Stimulated activated CD8-positive, alpha-beta memory T cell treated with anti-CD3 and anti-CD28 coated beads, Interleukin-12 subunit alpha, Interleukin-12 subunit beta, amount 100 ng/mL, for 1 hour (primary cell): ENCODE measurements around the gene HSPG2.
"Not testable (repeated sequence)": the region's sequence is repeated elsewhere in the genome, so short reads cannot be mapped to it uniquely, and the experiment has no call there.

ENCODE experiments used
- DNase-seq: peaks from one replicate; pipeline ENCODE4 v3.0.0-alpha.2; 2020; ENCODE audit warnings: low read depth

Gene HSPG2

DNA sequence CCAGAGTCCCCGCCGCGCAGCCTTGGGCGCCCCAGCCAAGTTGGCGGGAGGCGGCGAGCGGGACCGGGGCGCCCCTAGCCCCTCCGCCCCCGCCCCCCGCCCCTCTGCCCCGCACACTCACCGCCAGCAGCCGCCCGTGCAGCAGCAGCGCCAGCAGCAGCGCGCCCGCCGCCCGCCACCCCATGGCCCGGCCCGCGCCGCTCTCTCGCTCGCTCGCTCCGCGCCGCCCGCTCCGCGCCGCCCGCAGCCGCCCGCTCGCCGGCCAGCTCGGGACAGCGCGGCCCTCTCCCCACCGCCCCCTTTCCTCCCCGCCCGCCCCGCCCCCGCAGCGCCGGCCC lies at the start of gene HSPG2:
HSPG2 (minus strand) TSS at position 277 of the 338 bp plus-strand sequence; CDS start at position 184, 93 bp downstream.
- DNase-seq, result no peak

GRCh38 chr1:21986386-21986785 lies 49.3 kb upstream of the HSPG2 start:
- not testable (repeated sequence) for DNase-seq

- DNase-seq, result not testable (repeated sequence)
Measured at GRCh38 chr1:21985893-21986292, 48.8 kb upstream of the HSPG2 start.

DNA sequence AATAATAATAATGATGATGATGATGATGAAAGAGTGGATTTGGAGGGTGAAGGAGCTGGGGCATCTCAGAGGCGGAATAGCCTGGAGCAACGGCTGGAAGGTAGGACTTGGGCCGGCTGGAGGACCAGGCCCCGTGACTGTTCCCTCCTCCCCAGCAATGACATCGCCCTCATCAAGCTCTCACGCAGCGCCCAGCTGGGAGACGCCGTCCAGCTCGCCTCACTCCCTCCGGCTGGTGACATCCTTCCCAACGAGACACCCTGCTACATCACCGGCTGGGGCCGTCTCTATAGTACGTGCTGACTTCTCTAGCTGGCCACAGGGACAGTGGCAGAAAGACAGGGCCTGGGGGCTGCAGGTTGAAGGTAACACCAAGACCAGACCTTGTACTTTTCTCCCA lies 46.4 kb upstream of the HSPG2 start:
- DNase-seq, result not testable (repeated sequence)

- not testable (repeated sequence) for DNase-seq
Measured at GRCh38 chr1:21982122-21982521, 45.0 kb upstream of the HSPG2 start.

- not testable (repeated sequence) for DNase-seq
Measured at GRCh38 chr1:21981253-21981652, 44.1 kb upstream of the HSPG2 start.

DNA sequence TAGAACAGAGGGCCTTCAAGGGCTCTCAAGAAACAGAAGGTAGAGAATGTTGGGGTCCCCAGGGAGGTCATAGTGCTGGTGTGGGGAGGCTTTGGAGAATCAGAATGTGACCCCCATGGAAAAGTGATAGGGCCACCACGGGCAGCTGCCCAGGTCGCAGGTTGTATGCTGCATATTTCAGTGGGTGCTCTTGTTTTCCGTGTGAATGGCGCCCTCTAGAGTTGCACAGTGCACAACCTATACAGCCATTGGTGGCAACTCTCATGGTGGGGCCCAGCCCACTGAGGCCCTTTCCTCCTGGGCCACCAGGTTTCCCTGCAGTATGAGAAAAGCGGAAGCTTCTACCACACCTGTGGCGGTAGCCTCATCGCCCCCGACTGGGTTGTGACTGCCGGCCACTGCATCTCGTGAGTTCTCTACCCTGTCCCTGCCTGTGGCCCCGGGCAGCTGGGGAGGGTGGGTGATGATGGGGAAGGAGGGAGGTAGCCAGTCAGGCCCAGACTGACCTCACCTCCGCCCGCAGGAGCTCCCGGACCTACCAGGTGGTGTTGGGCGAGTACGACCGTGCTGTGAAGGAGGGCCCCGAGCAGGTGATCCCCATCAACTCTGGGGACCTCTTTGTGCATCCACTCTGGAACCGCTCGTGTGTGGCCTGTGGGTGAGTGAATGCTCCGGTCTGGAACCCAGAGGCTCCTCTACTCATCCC lies 43.6 kb upstream of the HSPG2 start:
- DNase-seq, result not testable (repeated sequence)

DNA sequence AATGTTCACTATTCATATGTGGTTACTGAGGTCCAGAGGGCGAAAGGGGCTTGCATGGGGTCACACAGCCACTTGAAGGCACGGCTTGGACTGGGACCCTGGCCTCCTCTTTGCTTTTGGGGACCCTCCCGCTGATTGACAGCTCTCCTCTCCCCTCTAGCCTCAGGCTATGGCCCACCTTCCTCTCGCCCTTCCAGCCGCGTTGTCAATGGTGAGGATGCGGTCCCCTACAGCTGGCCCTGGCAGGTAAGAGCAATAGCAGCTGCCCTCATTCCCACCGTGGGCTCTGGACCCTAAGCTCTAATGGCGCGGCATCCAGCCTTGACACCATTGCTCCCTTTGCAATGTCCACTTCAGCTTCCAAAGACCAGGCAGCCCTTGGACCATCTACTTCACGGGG lies 41.1 kb upstream of the HSPG2 start:
- not testable (repeated sequence) for DNase-seq

DNA sequence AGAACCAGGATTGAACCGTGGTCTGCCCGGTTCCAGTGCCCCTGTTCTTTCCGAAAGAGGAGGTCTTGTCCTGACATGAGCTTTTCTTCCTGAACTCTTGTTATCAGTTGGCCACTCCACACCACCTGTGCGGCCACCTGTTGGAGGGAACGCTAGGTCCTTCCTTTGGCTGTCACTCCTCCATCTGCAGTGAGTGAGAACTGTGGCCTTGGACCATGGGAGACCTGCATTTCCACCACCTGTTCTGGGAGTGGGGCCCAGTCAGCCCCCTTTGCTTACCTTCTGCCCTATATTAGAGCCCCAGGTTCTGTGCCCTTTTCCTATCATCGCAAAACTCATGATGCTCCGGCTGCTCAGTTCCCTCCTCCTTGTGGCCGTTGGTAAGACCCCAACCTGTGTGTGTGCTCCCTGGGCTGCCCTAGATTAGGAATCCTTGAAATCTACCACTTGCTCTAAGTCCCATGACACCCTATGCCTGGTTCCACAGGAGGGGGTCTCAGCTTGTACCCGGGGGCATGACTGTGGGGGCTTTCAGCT lies 39.7 kb upstream of the HSPG2 start, which contains the start of gene CELA3B:
CELA3B (plus strand) TSS at position 320 of the 537 bp plus-strand sequence; CDS start at position 338, 18 bp downstream.
- DNase-seq, result not testable (repeated sequence)

GRCh38 chr1:21975296-21975695 lies 38.2 kb upstream of the HSPG2 start:
- not testable (repeated sequence) for DNase-seq

DNA sequence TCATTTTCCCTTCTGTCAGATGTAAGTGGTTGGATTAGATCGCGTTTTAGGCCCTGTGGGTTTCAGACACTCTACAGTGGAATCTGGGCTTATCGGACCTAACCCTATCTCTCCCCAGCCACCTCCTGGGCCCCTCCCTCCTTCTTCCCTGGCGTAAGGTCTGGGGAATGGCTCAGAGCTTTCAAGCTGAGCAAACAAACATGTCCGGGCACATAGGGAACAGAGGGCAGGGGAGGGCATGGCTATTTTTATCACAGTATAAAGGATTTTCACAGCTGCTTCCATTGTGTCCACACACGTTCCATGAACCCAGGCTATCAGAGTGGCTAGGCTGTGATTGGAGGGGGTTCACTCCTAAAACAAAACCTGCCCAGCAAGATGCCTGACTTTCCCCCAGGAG lies 37.6 kb upstream of the HSPG2 start:
- not testable (repeated sequence) for DNase-seq

GRCh38 chr1:21973948-21974347 lies 36.8 kb upstream of the HSPG2 start:
- not testable (repeated sequence) for DNase-seq

DNA sequence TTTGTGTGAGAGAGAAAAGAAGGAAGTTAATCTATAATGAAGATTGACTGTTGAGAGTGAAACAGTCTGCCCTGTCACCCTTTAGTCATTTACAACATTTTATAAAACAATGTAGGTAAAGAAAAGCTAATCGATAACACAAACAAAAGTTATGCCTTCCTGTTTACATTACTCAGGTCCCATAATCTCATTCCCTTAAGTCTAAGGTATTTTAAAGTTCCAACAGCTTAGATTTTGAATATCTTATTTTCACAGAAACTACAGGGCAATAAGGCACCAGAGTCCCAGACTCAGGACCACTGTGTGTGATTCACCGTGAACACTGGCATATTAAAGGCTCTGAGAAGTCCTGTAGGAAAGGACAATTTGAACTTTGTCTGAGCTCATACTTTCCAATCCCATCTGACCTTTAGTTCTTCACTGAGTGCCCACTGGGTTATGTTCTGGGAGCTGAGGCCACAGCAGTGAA lies 35.9 kb upstream of the HSPG2 start:
- DNase-seq, result not testable (repeated sequence)

- DNase-seq, result not testable (repeated sequence)
Measured at GRCh38 chr1:21970523-21970922, 33.4 kb upstream of the HSPG2 start.

DNA sequence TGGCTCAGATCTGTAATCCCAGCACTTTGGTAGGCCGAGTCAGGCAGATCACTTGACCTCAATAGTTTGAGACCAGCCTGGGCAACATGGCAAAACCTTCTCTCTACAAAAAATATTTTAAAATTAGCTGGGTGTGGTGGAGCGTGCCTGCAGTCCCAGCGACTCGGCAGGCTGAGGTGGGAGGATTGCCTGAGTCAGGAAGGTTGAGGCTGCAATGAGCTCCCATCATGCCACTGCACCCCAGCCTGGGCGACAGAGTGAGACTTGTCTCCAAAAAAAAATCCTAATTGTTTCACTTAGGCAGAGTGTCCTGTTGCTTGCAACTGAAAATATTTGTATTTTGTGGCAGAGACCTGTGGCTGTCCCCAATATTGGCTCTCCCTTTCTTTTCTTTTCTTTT lies 32.0 kb upstream of the HSPG2 start:
- not testable (repeated sequence) for DNase-seq

DNA sequence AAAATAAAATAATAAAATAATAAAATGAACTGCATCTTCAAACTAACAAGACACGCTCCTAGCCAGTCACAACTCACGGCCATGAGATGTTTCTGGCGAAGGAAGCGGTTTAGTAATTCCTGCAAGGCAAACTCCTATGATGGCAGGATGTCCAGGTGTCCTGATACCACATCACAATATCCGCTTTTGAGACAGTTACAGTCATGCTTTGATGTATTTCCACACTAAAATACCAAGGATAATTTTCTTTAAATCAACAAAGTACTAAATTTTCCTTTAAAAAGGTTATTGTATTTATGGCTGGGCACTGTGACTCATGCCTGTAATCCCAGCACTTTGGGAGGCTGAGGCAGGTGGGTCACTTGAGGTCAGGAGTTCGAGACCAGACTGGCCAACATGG lies 30.1 kb upstream of the HSPG2 start:
- not testable (repeated sequence) for DNase-seq

DNA sequence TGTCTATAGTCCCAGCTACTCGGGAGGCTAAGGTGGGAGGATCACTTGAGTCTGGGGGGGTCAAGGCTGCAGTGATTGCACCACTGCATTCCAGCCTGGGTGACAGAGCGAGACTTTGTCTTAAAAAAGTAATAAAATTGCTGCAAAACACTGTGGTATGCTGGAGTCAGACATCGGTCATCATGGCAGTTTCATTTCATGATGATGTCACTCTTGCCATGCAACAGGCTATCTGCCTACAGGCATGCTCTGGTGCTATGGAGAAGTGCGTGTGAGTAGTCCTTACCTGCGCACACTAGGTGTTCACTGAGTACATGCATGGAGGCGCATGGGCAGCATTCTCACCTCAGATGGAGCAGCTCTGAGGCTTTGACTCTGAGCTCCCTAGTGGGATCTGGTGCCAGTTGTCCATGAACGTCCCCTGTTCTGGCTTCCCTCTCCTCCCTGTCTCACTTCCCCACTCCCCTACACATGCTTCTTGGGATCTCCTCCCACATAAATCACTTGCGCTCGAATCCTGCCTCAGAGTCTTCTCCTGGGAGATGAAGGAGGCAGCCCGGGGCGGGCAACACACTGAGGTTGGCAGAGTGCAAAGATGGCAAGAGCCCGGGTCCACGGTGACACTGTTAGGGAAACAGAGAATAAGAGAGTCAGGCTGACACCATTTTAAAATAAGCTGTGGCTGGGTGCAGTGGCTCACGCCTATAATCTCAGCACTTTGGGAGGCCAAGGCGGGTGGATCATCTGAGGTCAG lies 29.3 kb upstream of the HSPG2 start:
- no peak for DNase-seq

GRCh38 chr1:21963477-21964217 lies 26.5 kb upstream of the HSPG2 start:
- DNase-seq, result peak; percentile 72

- DNase-seq, result no peak
Measured at GRCh38 chr1:21961799-21962198, 24.7 kb upstream of the HSPG2 start.

DNA sequence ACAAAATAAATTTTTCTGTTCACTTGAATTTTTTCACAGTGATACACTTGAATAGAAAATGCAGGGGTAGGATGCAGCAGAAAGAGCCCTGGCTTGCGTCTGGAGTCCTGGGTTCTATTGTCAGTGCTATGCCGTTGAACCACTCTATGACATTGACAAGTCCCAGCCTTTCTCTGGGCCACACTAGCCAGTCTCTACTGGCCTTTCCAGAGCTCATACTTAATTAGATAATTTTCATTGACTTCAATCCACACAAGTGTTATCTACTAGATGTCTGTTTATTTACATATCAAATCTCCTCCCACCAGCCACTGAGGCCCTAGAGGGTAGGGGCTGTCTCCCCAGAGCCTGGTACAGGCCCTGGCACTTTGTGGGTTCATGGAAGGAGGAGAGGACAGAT lies 24.2 kb upstream of the HSPG2 start:
- no peak for DNase-seq

- DNase-seq, result peak; percentile 14
Measured at GRCh38 chr1:21956720-21957552, 19.8 kb upstream of the HSPG2 start.
